HepG2 (cell line): ENCODE measurements around the gene NCOA5. TPM values are rescaled to one million over a fixed set of nuclear protein-coding genes. Genes with fewer than 3 reads are reported as not detected.

Experiments used
- ATM ChIP-seq: fragments of 450-650 bp; IDR thresholded peaks from 2 replicates; pipeline ENCODE4 v1.7.1; 2017; ENCODE audit warnings: mild to moderate bottlenecking, borderline replicate concordance
- CBFB ChIP-seq: sonication (generic); formaldehyde crosslinking; IDR thresholded peaks from 2 replicates; pipeline ENCODE4 v1.4.0; 2020; ENCODE audit warnings: missing genetic modification reagents
- CREB1 ChIP-seq, 2 experiments: fragments of 450-650 bp in 1 of 2; IDR thresholded peaks; 2 replicates each; pipeline ENCODE4 v1.6.1; 2016 to 2017; ENCODE audit warnings: control low read depth in 1 of 2, mild to moderate bottlenecking in 1 of 2, missing compliant biosample characterization in 1 of 2, missing genetic modification characterization in 1 of 2
- EHMT2 ChIP-seq: fragments of 200-600 bp; sonication (generic); IDR thresholded peaks from 2 replicates; pipeline ENCODE4 v1.7.0; 2017; ENCODE audit warnings: antibody characterized with exemption, low read depth, low read length, borderline replicate concordance
- ERF ChIP-seq: IDR thresholded peaks from 2 replicates; pipeline ENCODE4 v1.6.1; 2018; ENCODE audit warnings: missing biosample characterization, missing genetic modification reagents
- EZH2 ChIP-seq: conservative IDR thresholded peaks from 2 replicates; pipeline ENCODE4 v1.6.1; 2012; ENCODE audit warnings: mild to moderate bottlenecking, low read depth, low read length, moderate library complexity
- MBNL3 ChIP-seq: fragments of 250-450 bp; sonication (Bioruptor Pico); conservative IDR thresholded peaks from 2 replicates; pipeline ENCODE4 v1.8.0; 2022; ENCODE audit warnings: mild to moderate bottlenecking, inconsistent platforms
- MXD3 ChIP-seq: IDR thresholded peaks from 2 replicates; pipeline ENCODE4 v1.6.1; 2016; ENCODE audit warnings: mild to moderate bottlenecking, missing biosample characterization, missing genetic modification reagents
- PCBP1 ChIP-seq: fragments of 200-400 bp; formaldehyde crosslinking; IDR thresholded peaks from 2 replicates; pipeline ENCODE4 v1.6.1; 2017; ENCODE audit warnings: mild to moderate bottlenecking, low read depth, low read length, borderline replicate concordance
- PRDM15 ChIP-seq: sonication (generic); formaldehyde crosslinking; IDR thresholded peaks from 2 replicates; pipeline ENCODE4 v1.4.0; 2020; ENCODE audit warnings: missing genetic modification reagents
- RCOR2 ChIP-seq: IDR thresholded peaks from 2 replicates; pipeline ENCODE4 v1.6.1; 2016; ENCODE audit warnings: missing biosample characterization, missing genetic modification reagents
- SALL2 ChIP-seq: sonication (generic); formaldehyde crosslinking; IDR thresholded peaks from 2 replicates; pipeline ENCODE4 v1.8.1; 2023; ENCODE audit warnings: mild to moderate bottlenecking, missing genetic modification reagents, inconsistent platforms
- SP2 ChIP-seq: sonication (generic); formaldehyde crosslinking; IDR thresholded peaks from 2 replicates; pipeline ENCODE4 v1.5.1; 2020; ENCODE audit warnings: mild to moderate bottlenecking, missing genetic modification reagents
- YY1 ChIP-seq: IDR thresholded peaks from 2 replicates; pipeline ENCODE4 v1.6.1; 2011; ENCODE audit warnings: low read length, low read depth, moderate library complexity, mild to moderate bottlenecking; ENCODE audit not compliant: insufficient read depth, insufficient replicate concordance
- ZIK1 ChIP-seq: sonication (generic); formaldehyde crosslinking; IDR thresholded peaks from 2 replicates; pipeline ENCODE4 v1.5.0; 2020; ENCODE audit warnings: mild to moderate bottlenecking, low read depth, missing genetic modification reagents, borderline replicate concordance
- ZNF263 ChIP-seq: sonication (generic); formaldehyde crosslinking; IDR thresholded peaks from 2 replicates; pipeline ENCODE4 v1.4.0; 2020; ENCODE audit warnings: missing genetic modification reagents
- ZNF33B ChIP-seq: sonication (generic); formaldehyde crosslinking; IDR thresholded peaks from 2 replicates; pipeline ENCODE4 v1.5.1; 2020; ENCODE audit warnings: mild to moderate bottlenecking, missing genetic modification reagents
- ZNF563 ChIP-seq: sonication (generic); formaldehyde crosslinking; IDR thresholded peaks from 2 replicates; pipeline ENCODE4 v1.8.0; 2022; ENCODE audit warnings: mild to moderate bottlenecking, moderate library complexity, missing genetic modification reagents
- ZNF7 ChIP-seq: IDR thresholded peaks from 2 replicates; pipeline ENCODE4 v1.6.1; 2016; ENCODE audit warnings: missing biosample characterization, missing genetic modification reagents
- ZNF737 ChIP-seq: sonication (generic); formaldehyde crosslinking; IDR thresholded peaks from 2 replicates; pipeline ENCODE4 v1.5.0; 2020; ENCODE audit warnings: missing genetic modification reagents, mild to moderate bottlenecking, borderline replicate concordance
- ZNF792 ChIP-seq: IDR thresholded peaks from 2 replicates; pipeline ENCODE4 v1.6.1; 2016
- ZNF850 ChIP-seq: sonication (generic); formaldehyde crosslinking; conservative IDR thresholded peaks from 2 replicates; pipeline ENCODE4 v1.9.0; 2021; ENCODE audit warnings: mild to moderate bottlenecking, missing genetic modification reagents
- ZNF883 ChIP-seq: sonication (generic); formaldehyde crosslinking; IDR thresholded peaks from 2 replicates; pipeline ENCODE4 v1.5.1; 2020; ENCODE audit warnings: mild to moderate bottlenecking, missing genetic modification reagents; ENCODE audit errors: not compliant biosample characterization
- ZSCAN31 ChIP-seq: sonication (generic); formaldehyde crosslinking; IDR thresholded peaks from 2 replicates; pipeline ENCODE4 v1.5.0; 2020; ENCODE audit warnings: low read depth, mild to moderate bottlenecking, missing genetic modification reagents
- polyA plus RNA-seq, 8 experiments: library from polyadenylated mRNA; depleted of rRNA in 3 of 8; stranded (reverse) in 7 of 8; unstranded in 1 of 8; fragments of >200 nt; fragmentation: Illumina TruSeq in 4 of 8; extraction: Trizol in 4 of 8; gene quantifications; 2 replicates each; pipeline versions ENCODE4 v1.2.1 to v1.2.3, GENCODE V29; 2011 to 2016; ENCODE audit warnings: low read depth in 4 of 8, missing spikeins in 1 of 8, mixed read lengths in 1 of 8; ENCODE audit not compliant: insufficient read depth in 1 of 8
- total RNA-seq, 5 experiments: library from RNA; depleted of rRNA; stranded (reverse); fragments of >200 nt; fragmentation: Illumina TruSeq; extraction: Trizol; gene quantifications; 2 replicates each; pipeline ENCODE4 v1.2.3, GENCODE V29; 2016; ENCODE audit warnings: low read depth in 1 of 5
- TF ChIP-seq, protein P1 (sequence below), 2 experiments: sonication (generic) in 1 of 2; formaldehyde crosslinking in 1 of 2; IDR thresholded peaks; 2 replicates each; pipeline versions ENCODE4 v1.4.0 to v1.6.1; 2018 to 2020; ENCODE audit warnings: missing genetic modification reagents in 2 of 2, borderline replicate concordance in 1 of 2, low read depth in 1 of 2, mild to moderate bottlenecking in 1 of 2, missing biosample characterization in 1 of 2

The NCOA5 gene
- total and polyA plus RNA-seq, 2 of the 13 experiments (the other 11 are each of a cell fraction or from before 2014, with no cell fraction given) = 16.5 to 28.4 TPM

GRCh38 chr20:46022411-46023147 is 67.2 kb downstream of the NCOA5 start (continued):
- TF ChIP-seq ZNF737 (CRISPR knock-in tag) (no peak), EZH2 (no peak), MXD3 (CRISPR knock-in tag) (no peak; the same call in 1 of the 2 replicates), ERF (CRISPR knock-in tag) (no peak), PCBP1 (peak; percentile 95; the same call in 1 of the 2 replicates), ATM (no peak), ZNF883 (peak; percentile 21), SALL2 (CRISPR knock-in tag) (no peak), ZNF792 (CRISPR knock-in tag) (no peak), CREB1 (IDR thresholded peaks at IDR 0.05) (no peak), CREB1 (CRISPR knock-in tag; IDR thresholded peaks at IDR 0.05) (no peak), MBNL3 (no peak), ZSCAN31 (0 out of 2 replicates have a peak, but pooled peaks have one; percentile 8), ZNF563 (CRISPR knock-in tag) (peak; percentile 74; the same call in 1 of the 2 replicates), YY1 (no peak), ZIK1 (no peak), PRDM15 (CRISPR knock-in tag) (no peak), EHMT2 (no peak), RCOR2 (CRISPR knock-in tag) (no peak), ZNF7 (CRISPR knock-in tag) (no peak), SP2 (CRISPR knock-in tag) (no peak), ZNF850 (CRISPR knock-in tag) (no peak), CBFB (CRISPR knock-in tag) (no peak), ZNF33B (CRISPR knock-in tag) (no peak), ZNF263 (CRISPR knock-in tag) (peak; percentile 99)
- TF ChIP-seq, protein P1, sequence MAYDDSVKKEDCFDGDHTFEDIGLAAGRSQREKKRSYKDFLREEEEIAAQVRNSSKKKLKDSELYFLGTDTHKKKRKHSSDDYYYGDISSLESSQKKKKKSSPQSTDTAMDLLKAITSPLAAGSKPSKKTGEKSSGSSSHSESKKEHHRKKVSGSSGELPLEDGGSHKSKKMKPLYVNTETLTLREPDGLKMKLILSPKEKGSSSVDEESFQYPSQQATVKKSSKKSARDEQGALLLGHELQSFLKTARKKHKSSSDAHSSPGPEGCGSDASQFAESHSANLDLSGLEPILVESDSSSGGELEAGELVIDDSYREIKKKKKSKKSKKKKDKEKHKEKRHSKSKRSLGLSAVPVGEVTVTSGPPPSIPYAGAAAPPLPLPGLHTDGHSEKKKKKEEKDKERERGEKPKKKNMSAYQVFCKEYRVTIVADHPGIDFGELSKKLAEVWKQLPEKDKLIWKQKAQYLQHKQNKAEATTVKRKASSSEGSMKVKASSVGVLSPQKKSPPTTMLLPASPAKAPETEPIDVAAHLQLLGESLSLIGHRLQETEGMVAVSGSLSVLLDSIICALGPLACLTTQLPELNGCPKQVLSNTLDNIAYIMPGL (CRISPR knock-in tag; IDR thresholded peaks at IDR 0.05; ENCODE audit: borderline replicate concordance in 1 of 2, low read depth in 1 of 2) = peak; percentile 59 to 82; a peak in 3 of 4 replicates
